LNCaP clone FGC (cell line): ENCODE measurements around the gene WDSUB1.

Experiments used
- DNase-seq: peaks from one replicate; pipeline ENCODE4 v3.0.0-alpha.2; 2011; ENCODE audit warnings: low read depth
- H3K4me3 ChIP-seq: 2 replicates; pipeline ENCODE4 v1.5.1; 2011; ENCODE audit warnings: mild to moderate bottlenecking, low read depth, low read length, control low read depth
- TF ChIP-seq, protein P1 (sequence below): IDR thresholded peaks from 2 replicates; pipeline ENCODE4 v1.5.1; 2012; ENCODE audit warnings: mild to moderate bottlenecking; ENCODE audit not compliant: control insufficient read depth, insufficient read depth; ENCODE audit errors: extremely low read depth

WDSUB1 gene

DNA sequence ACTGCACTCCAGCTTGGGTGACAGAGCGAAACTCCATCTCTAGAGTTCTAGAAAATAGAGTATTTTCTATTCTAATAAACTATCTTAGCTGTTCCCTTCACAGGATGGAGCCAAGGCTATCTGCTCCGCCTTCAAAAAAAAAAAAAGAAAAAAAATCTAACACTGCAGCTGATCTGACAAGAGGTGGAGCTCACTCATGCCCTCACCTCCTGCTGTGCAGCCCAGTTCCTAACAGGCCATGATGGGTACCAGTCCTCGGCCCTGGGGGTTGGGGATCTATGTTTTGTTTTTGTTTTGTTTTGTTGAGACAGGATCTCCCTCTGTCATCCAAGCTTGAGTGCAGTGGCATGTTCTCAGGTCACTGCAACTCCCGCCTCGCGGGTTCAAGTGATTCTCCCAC, 3.0 kb downstream of the WDSUB1 start:
- DNase-seq, result no peak
- TF ChIP-seq, protein P1, sequence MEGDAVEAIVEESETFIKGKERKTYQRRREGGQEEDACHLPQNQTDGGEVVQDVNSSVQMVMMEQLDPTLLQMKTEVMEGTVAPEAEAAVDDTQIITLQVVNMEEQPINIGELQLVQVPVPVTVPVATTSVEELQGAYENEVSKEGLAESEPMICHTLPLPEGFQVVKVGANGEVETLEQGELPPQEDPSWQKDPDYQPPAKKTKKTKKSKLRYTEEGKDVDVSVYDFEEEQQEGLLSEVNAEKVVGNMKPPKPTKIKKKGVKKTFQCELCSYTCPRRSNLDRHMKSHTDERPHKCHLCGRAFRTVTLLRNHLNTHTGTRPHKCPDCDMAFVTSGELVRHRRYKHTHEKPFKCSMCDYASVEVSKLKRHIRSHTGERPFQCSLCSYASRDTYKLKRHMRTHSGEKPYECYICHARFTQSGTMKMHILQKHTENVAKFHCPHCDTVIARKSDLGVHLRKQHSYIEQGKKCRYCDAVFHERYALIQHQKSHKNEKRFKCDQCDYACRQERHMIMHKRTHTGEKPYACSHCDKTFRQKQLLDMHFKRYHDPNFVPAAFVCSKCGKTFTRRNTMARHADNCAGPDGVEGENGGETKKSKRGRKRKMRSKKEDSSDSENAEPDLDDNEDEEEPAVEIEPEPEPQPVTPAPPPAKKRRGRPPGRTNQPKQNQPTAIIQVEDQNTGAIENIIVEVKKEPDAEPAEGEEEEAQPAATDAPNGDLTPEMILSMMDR, result no peak
- no peak overlapping the region for H3K4me3 ChIP-seq

DNA sequence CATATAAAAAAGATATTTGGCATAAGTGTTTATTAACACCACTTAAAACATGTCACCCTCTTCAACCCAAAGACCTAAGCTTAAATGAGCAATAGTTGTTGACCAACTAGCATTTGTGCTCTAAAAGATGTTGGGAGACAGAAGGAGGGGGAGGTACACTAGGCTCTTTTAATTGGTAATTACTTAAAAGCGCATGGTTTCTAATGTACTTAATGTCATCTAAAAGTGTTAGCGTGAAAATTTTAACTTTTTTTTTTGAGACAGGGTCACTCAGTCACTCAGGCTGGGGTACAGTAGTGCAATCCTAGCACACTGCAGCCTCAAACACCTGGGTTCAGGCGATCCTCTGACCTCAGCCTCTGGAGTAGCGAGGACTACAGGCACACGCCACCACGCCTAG, 5.5 kb downstream of the WDSUB1 start:
- H3K4me3 ChIP-seq, result no peak overlapping the region
- TF ChIP-seq, protein P1, result no peak
- DNase-seq, result no peak

DNA sequence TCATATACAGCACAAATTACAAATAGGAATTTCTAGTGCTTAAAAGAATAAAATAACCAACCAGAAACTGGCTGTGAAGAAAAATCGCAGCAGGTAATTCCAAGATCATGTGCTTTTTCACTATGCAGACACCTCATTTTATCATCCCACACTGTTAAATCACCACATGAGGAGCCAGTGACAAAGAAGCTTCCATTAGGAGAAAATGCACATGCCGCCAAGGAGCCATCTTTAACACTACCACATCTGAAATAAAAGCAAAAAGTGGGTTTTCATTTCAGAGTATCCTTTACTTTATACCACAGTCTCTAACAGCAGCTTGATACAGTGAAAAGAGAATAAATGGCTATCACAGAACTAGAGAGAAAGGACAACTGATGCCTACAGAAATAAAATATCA, 6.8 kb downstream of the WDSUB1 start:
- DNase-seq, result no peak

DNA sequence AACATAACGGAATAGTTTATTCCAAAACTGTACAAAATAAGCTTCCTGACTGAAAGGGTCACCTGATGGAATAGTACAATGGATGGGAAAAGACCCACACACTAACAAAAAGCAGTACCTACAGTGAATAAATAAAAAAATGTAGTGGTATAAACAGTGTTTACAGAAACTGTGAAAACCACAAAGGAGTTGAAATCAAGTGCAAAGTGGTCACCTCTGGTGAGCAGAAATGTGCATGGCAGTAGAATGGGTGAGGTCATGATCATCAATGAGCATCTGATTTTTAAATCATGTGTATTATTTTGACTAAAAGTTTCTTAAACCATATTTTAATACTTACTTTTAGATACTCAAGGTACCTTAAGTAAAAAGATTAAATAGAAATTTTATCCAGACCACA, 11.4 kb downstream of the WDSUB1 start:
- no peak for DNase-seq
- TF ChIP-seq, protein P1, result no peak
- H3K4me3 ChIP-seq, result no peak overlapping the region

More for the DNA sequence above, 6.8 kb downstream of the WDSUB1 start:
- TF ChIP-seq, protein P1, result no peak
- no peak overlapping the region for H3K4me3 ChIP-seq

DNA sequence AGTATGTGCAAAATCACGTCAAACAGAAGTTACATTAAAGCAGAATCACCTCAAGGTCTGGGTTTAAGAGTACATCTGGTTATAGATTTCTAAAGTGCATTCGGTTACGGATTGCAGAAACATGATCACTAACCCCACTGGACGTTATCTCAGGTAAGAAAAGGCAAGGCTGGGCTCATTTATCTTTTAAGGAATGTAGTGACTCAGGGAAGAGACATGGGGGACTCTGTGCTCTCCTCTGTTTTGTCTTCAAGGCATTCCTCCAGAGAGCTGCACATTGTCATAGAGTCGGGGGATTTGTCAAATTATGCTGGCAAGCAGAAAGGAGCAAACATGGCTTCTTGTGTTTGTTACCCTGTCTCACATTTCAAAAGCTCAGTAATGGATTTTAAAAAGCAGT, 14.3 kb downstream of the WDSUB1 start:
- H3K4me3 ChIP-seq, result no peak overlapping the region
- no peak for DNase-seq
- TF ChIP-seq, protein P1, result no peak

DNA sequence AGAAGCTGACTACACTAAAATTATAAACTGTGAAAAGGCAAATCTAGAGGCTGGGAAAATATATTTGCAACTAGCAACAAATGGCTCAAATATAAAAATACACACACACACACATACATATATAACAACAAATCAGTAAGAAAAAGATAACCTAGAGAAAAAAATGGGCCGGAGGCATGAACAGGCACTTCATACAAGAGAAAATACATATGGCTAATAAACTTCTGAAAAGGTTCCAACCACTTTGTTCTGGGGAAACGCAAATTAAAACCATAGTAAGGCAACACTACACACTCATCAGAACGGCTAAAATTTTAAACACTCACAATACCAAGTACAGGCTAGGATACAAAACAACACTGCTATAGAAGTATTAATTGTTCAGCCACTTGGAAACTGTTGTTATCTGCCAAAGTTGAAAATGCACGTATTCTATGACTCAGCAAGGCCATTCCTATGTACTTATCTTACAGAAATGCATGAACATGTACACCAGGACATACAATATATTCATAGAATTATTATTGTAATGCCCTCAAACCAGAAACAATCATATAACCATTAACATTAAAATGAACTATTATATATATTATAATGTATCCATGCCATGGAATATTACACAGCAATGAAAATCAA, 15.6 kb downstream of the WDSUB1 start:
- TF ChIP-seq, protein P1, result no peak
- H3K4me3 ChIP-seq, result no peak overlapping the region
- no peak for DNase-seq

DNA sequence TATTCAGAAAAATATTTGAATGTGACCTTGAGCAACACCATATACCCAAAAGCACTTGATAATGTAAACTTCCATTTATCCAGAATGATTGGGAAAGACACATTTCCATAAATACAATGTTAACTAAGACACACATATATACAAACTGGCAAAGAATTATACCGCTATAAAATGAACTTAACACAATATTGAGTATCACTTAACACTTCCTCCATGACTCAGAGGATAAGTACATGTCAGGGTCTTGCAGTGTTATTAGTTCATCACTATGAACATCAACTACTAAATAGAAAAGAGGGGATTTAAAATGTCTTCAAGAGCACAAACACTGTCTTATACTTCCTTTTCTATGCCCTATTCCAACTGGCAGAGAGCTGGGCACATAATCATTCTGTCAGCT, 18.6 kb downstream of the WDSUB1 start:
- TF ChIP-seq, protein P1, result no peak
- no peak for DNase-seq
- no peak overlapping the region for H3K4me3 ChIP-seq
